HEK293 (cell line): ENCODE measurements around the gene RANGAP1.
A peak's percentile ranks its signal among the peaks of the same experiment; 100 is the strongest.

Experiments
- BCL11A ChIP-seq: fragments of 450-650 bp; formaldehyde crosslinking; IDR thresholded peaks from 2 replicates; pipeline ENCODE4 v1.5.1; 2016; ENCODE audit warnings: low read depth, missing biosample characterization, missing genetic modification characterization
- EGR2 ChIP-seq: fragments of 450-650 bp; formaldehyde crosslinking; IDR thresholded peaks from 2 replicates; pipeline ENCODE4 v1.5.1; 2016; ENCODE audit warnings: low read depth, missing biosample characterization, missing genetic modification characterization
- GFI1B ChIP-seq: fragments of 450-650 bp; formaldehyde crosslinking; IDR thresholded peaks from 2 replicates; pipeline ENCODE4 v1.5.1; 2016; ENCODE audit warnings: missing biosample characterization, missing genetic modification characterization
- GLI2 ChIP-seq: fragments of 450-650 bp; formaldehyde crosslinking; IDR thresholded peaks from 2 replicates; pipeline ENCODE4; 2017; ENCODE audit warnings: missing biosample characterization, missing genetic modification characterization, low read depth, borderline replicate concordance
- HOXD13 ChIP-seq: sonication (generic); formaldehyde crosslinking; IDR thresholded peaks from 2 replicates; pipeline ENCODE4 v1.8.0; 2022; ENCODE audit warnings: missing genetic modification reagents, borderline replicate concordance
- KLF1 ChIP-seq: fragments of 450-650 bp; formaldehyde crosslinking; IDR thresholded peaks from 2 replicates; pipeline ENCODE4 v1.5.1; 2016; ENCODE audit warnings: missing biosample characterization, missing genetic modification characterization
- RBAK ChIP-seq: fragments of 450-650 bp; formaldehyde crosslinking; IDR thresholded peaks from 2 replicates; pipeline ENCODE4 v1.5.1; 2016; ENCODE audit warnings: missing biosample characterization, missing genetic modification characterization
- TSHZ1 ChIP-seq: fragments of 450-650 bp; formaldehyde crosslinking; IDR thresholded peaks from 2 replicates; pipeline ENCODE4 v1.5.1; 2016; ENCODE audit warnings: missing biosample characterization, missing genetic modification characterization, borderline replicate concordance
- ZBTB26 ChIP-seq: fragments of 450-650 bp; formaldehyde crosslinking; optimal IDR thresholded peaks from 2 replicates; pipeline ENCODE3; 2016; ENCODE audit warnings: missing biosample characterization, mild to moderate bottlenecking, missing genetic modification characterization
- ZEB2 ChIP-seq: fragments of 450-650 bp; formaldehyde crosslinking; IDR thresholded peaks from 2 replicates; pipeline ENCODE4 v1.5.1; 2016; ENCODE audit warnings: missing biosample characterization, missing genetic modification characterization
- ZFP41 ChIP-seq: fragments of 450-650 bp; formaldehyde crosslinking; IDR thresholded peaks from 2 replicates; pipeline ENCODE4 v1.5.1; 2016; ENCODE audit warnings: missing biosample characterization, missing genetic modification characterization, borderline replicate concordance
- ZIC2 ChIP-seq: fragments of 450-650 bp; formaldehyde crosslinking; IDR thresholded peaks from 2 replicates; pipeline ENCODE4 v1.5.1; 2016; ENCODE audit warnings: missing biosample characterization, missing genetic modification characterization
- ZNF133 ChIP-seq: fragments of 450-650 bp; formaldehyde crosslinking; IDR thresholded peaks from 2 replicates; pipeline ENCODE4 v1.5.1; 2016; ENCODE audit warnings: missing biosample characterization, missing genetic modification characterization
- ZNF169 ChIP-seq: fragments of 450-650 bp; formaldehyde crosslinking; IDR thresholded peaks from 2 replicates; pipeline ENCODE4 v1.5.1; 2016; ENCODE audit warnings: missing biosample characterization, missing genetic modification characterization
- ZNF19 ChIP-seq: fragments of 450-650 bp; formaldehyde crosslinking; IDR thresholded peaks from 2 replicates; pipeline ENCODE4; 2016; ENCODE audit warnings: missing biosample characterization, missing genetic modification characterization, low read depth
- ZNF202 ChIP-seq: fragments of 450-650 bp; formaldehyde crosslinking; IDR thresholded peaks from 2 replicates; pipeline ENCODE4 v1.5.1; 2016; ENCODE audit warnings: missing biosample characterization, missing genetic modification characterization, borderline replicate concordance
- ZNF221 ChIP-seq: fragments of 450-650 bp; formaldehyde crosslinking; IDR thresholded peaks from 2 replicates; pipeline ENCODE4 v1.5.1; 2017; ENCODE audit warnings: missing biosample characterization, missing genetic modification characterization, borderline replicate concordance
- ZNF311 ChIP-seq: fragments of 450-650 bp; formaldehyde crosslinking; IDR thresholded peaks from 2 replicates; pipeline ENCODE4 v1.5.1; 2017; ENCODE audit warnings: missing biosample characterization, missing genetic modification characterization, borderline replicate concordance
- ZNF335 ChIP-seq: fragments of 450-650 bp; formaldehyde crosslinking; conservative IDR thresholded peaks from 2 replicates; pipeline ENCODE4 v1.5.1; 2016; ENCODE audit warnings: missing biosample characterization, missing genetic modification characterization
- ZNF350 ChIP-seq: fragments of 450-650 bp; formaldehyde crosslinking; IDR thresholded peaks from 2 replicates; pipeline ENCODE4 v1.5.0; 2017; ENCODE audit warnings: missing biosample characterization, mild to moderate bottlenecking, missing genetic modification characterization
- ZNF404 ChIP-seq: fragments of 450-650 bp; formaldehyde crosslinking; IDR thresholded peaks from 2 replicates; pipeline ENCODE4 v1.5.1; 2017; ENCODE audit warnings: missing biosample characterization, missing genetic modification characterization
- ZNF596 ChIP-seq: fragments of 450-650 bp; IDR thresholded peaks from 2 replicates; pipeline ENCODE4 v1.5.0; 2018; ENCODE audit warnings: missing biosample characterization, mild to moderate bottlenecking, missing genetic modification characterization, moderate library complexity
- ZNF600 ChIP-seq: fragments of 450-650 bp; formaldehyde crosslinking; IDR thresholded peaks from 2 replicates; pipeline ENCODE4 v1.5.1; 2016; ENCODE audit warnings: missing biosample characterization, missing genetic modification characterization
- ZNF623 ChIP-seq: fragments of 450-650 bp; formaldehyde crosslinking; IDR thresholded peaks from 2 replicates; pipeline ENCODE4 v1.5.1; 2016; ENCODE audit warnings: missing biosample characterization, missing genetic modification characterization
- ZNF624 ChIP-seq: fragments of 450-650 bp; formaldehyde crosslinking; IDR thresholded peaks from 2 replicates; pipeline ENCODE4 v1.5.1; 2017; ENCODE audit warnings: missing biosample characterization, missing genetic modification characterization
- ZNF654 ChIP-seq: fragments of 450-650 bp; formaldehyde crosslinking; IDR thresholded peaks from 2 replicates; pipeline ENCODE4 v1.5.1; 2016; ENCODE audit warnings: low read depth, missing biosample characterization, missing genetic modification characterization
- ZNF660 ChIP-seq: fragments of 450-650 bp; IDR thresholded peaks from 2 replicates; pipeline ENCODE4 v1.5.1; 2018; ENCODE audit warnings: missing biosample characterization, mild to moderate bottlenecking, missing genetic modification characterization
- ZNF768 ChIP-seq: fragments of 450-650 bp; formaldehyde crosslinking; IDR thresholded peaks from 2 replicates; pipeline ENCODE4 v1.5.1; 2018; ENCODE audit warnings: missing biosample characterization, mild to moderate bottlenecking, missing genetic modification characterization
- ZNF791 ChIP-seq: fragments of 450-650 bp; formaldehyde crosslinking; IDR thresholded peaks from 2 replicates; pipeline ENCODE4 v1.5.1; 2016; ENCODE audit warnings: missing biosample characterization, missing genetic modification characterization
- TF ChIP-seq, protein P1 (sequence below): fragments of 450-650 bp; formaldehyde crosslinking; IDR thresholded peaks from 2 replicates; pipeline ENCODE4 v1.5.1; 2016; ENCODE audit warnings: missing biosample characterization, missing genetic modification characterization, low read depth
- TF ChIP-seq, protein P2 (sequence below): fragments of 450-650 bp; formaldehyde crosslinking; IDR thresholded peaks from 2 replicates; pipeline ENCODE4; 2016; ENCODE audit warnings: missing biosample characterization, missing genetic modification characterization
- TF ChIP-seq, protein P3 (sequence below): fragments of 450-650 bp; formaldehyde crosslinking; IDR thresholded peaks from 2 replicates; pipeline ENCODE4 v1.5.1; 2016; ENCODE audit warnings: missing biosample characterization, missing genetic modification characterization

RANGAP1 gene

GRCh38 chr22:41301085-41302020 is 15.4 kb upstream of the RANGAP1 start, which contains the start of gene ZC3H7B (continued):
- TF ChIP-seq ZBTB26 (tag by site-specific recombination) (peak; percentile 76), HOXD13 (CRISPR knock-in tag) (no peak), KLF1 (tag by site-specific recombination) (peak; percentile 61), ZNF404 (tag by site-specific recombination) (no peak), ZNF221 (tag by site-specific recombination) (no peak), TSHZ1 (no peak), RBAK (tag by site-specific recombination) (no peak), ZNF654 (no peak), ZNF133 (tag by site-specific recombination) (no peak), BCL11A (tag by site-specific recombination) (no peak), GFI1B (tag by site-specific recombination) (no peak), ZNF202 (tag by site-specific recombination) (no peak), ZNF596 (tag by site-specific recombination) (no peak), ZNF169 (tag by site-specific recombination) (no peak), ZEB2 (tag by site-specific recombination) (peak; percentile 86), ZNF311 (tag by site-specific recombination) (no peak), GLI2 (tag by site-specific recombination) (no peak), ZNF19 (tag by site-specific recombination) (no peak), ZNF660 (tag by site-specific recombination) (peak; percentile 81), ZNF600 (tag by site-specific recombination) (no peak), EGR2 (tag by site-specific recombination) (peak; percentile 78), ZNF623 (tag by site-specific recombination) (no peak), ZNF350 (tag by site-specific recombination) (no peak), ZFP41 (no peak), ZNF624 (tag by site-specific recombination) (no peak), ZNF791 (no peak), ZNF768 (tag by site-specific recombination) (no peak), ZNF335 (tag by site-specific recombination) (peak; percentile 55), ZIC2 (tag by site-specific recombination) (peak; percentile 79)
- TF ChIP-seq, protein P1, sequence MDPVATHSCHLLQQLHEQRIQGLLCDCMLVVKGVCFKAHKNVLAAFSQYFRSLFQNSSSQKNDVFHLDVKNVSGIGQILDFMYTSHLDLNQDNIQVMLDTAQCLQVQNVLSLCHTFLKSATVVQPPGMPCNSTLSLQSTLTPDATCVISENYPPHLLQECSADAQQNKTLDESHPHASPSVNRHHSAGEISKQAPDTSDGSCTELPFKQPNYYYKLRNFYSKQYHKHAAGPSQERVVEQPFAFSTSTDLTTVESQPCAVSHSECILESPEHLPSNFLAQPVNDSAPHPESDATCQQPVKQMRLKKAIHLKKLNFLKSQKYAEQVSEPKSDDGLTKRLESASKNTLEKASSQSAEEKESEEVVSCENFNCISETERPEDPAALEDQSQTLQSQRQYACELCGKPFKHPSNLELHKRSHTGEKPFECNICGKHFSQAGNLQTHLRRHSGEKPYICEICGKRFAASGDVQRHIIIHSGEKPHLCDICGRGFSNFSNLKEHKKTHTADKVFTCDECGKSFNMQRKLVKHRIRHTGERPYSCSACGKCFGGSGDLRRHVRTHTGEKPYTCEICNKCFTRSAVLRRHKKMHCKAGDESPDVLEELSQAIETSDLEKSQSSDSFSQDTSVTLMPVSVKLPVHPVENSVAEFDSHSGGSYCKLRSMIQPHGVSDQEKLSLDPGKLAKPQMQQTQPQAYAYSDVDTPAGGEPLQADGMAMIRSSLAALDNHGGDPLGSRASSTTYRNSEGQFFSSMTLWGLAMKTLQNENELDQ (tag by site-specific recombination) = no peak
- TF ChIP-seq, protein P2, sequence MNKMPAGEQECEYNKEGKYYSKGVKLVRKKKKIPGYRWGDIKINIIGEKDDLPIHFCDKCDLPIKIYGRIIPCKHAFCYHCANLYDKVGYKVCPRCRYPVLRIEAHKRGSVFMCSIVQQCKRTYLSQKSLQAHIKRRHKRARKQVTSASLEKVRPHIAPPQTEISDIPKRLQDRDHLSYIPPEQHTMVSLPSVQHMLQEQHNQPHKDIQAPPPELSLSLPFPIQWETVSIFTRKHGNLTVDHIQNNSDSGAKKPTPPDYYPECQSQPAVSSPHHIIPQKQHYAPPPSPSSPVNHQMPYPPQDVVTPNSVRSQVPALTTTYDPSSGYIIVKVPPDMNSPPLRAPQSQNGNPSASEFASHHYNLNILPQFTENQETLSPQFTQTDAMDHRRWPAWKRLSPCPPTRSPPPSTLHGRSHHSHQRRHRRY (tag by site-specific recombination) = no peak
- TF ChIP-seq, protein P3, sequence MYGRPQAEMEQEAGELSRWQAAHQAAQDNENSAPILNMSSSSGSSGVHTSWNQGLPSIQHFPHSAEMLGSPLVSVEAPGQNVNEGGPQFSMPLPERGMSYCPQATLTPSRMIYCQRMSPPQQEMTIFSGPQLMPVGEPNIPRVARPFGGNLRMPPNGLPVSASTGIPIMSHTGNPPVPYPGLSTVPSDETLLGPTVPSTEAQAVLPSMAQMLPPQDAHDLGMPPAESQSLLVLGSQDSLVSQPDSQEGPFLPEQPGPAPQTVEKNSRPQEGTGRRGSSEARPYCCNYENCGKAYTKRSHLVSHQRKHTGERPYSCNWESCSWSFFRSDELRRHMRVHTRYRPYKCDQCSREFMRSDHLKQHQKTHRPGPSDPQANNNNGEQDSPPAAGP (tag by site-specific recombination) = no peak
